Stomach smooth muscle (tissue), 2 donors: Measurements from ENCODE around the gene GALK2.
"Not testable (repeated sequence)": the region's sequence is repeated elsewhere in the genome, so short reads cannot be mapped to it uniquely, and the experiment has no call there.

Experiments used
- H3K27ac ChIP-seq: one replicate; pipeline ENCODE4 v1.7.0; 2013; ENCODE audit warnings: mild to moderate bottlenecking, low read length, inconsistent platforms
- H3K27me3 ChIP-seq, 2 donors: one replicate each; pipeline ENCODE4 v1.7.0; 2013; ENCODE audit warnings: low read length in 2 of 2; ENCODE audit not compliant: insufficient read depth in 2 of 2, control insufficient read depth in 1 of 2
- H3K36me3 ChIP-seq, 2 donors: one replicate each; pipeline ENCODE4 v1.7.0; 2013; ENCODE audit warnings: low read length in 2 of 2; ENCODE audit not compliant: control insufficient read depth in 2 of 2, insufficient read depth in 2 of 2
- H3K4me1 ChIP-seq: one replicate; pipeline ENCODE4 v1.7.0; 2013; ENCODE audit warnings: low read length; ENCODE audit not compliant: control insufficient read depth, insufficient read depth
- H3K4me3 ChIP-seq, 2 donors: one replicate each; pipeline ENCODE4 v1.7.0; 2013; ENCODE audit warnings: low read length in 2 of 2
- H3K9ac ChIP-seq, 2 donors: one replicate each; pipeline ENCODE4 v1.7.0; 2013; ENCODE audit warnings: low read length in 2 of 2, mild to moderate bottlenecking in 1 of 2
- H3K9me3 ChIP-seq, 2 donors: one replicate each; pipeline ENCODE4 v1.7.0; 2013; ENCODE audit warnings: low read length in 2 of 2; ENCODE audit not compliant: control insufficient read depth in 2 of 2
- donor health status: healthy.
- donor health status: Pancreatic carcinoma.

GALK2 gene

GRCh38 chr15:49331951-49332350 is 161.9 kb downstream of the GALK2 start:
- H3K27me3 ChIP-seq = no peaks in the 10 kb centered on the region
- H3K4me3 ChIP-seq = no peak overlapping the region
- no peaks in the 10 kb centered on the region for H3K9me3 ChIP-seq
- H3K36me3 ChIP-seq = no peaks in the 10 kb centered on the region
- H3K9ac ChIP-seq = no peak overlapping the region
- H3K4me1 ChIP-seq = no peaks in the 10 kb centered on the region
- H3K27ac ChIP-seq = no peak overlapping the region

DNA sequence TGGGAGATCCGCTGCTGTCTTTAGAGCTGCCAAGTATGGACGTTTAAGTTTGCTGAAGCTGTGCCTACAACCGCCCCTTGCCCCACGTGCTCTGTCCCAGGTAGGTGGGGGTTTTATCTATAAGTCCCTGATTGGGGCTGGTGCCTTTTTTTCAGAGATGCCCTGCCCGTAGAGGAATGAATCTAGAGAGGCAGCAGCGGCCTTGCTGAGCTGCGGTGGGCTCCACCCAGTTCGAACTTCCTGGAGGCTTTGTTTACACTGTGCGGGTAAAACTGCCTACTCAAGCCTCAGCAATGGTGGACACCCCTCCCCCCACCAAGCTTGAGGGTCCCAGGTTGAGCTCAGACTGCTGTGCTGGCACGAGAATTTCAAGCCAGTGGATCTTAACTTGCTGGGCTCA is 169.6 kb downstream of the GALK2 start:
- Histone ChIP-seq H3K27ac (no peak overlapping the region), H3K4me3 (no peak overlapping the region), H3K9me3 (peaks cover 0 to 3% of the 10 kb centered on the region in 2 donors), H3K4me1 (no peaks in the 10 kb centered on the region), H3K36me3 (no peaks in the 10 kb centered on the region), H3K27me3 (no peaks in the 10 kb centered on the region), H3K9ac (no peak overlapping the region)

DNA sequence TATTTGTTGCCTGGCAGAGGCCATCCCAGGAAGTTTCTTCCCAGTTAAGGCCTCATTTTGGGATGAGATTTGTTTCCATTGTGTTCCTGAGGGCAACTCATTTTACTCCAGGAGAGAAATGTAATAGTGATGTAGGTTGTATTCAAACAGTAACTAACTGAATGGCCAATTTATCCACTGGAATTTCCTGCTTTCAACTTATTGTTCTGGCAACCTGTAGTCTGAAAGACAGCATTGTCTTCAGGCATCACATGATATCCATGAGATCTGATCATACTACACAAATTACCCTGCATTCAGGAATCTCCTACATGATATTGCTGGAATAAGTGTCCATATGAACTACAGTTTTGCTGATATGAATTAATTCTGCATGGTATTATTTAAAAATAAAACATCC is 173.5 kb downstream of the GALK2 start:
- Histone ChIP-seq H3K4me1 (no peaks in the 10 kb centered on the region), H3K27ac (no peak overlapping the region), H3K9ac (no peak overlapping the region), H3K36me3 (no peaks in the 10 kb centered on the region), H3K4me3 (no peak overlapping the region), H3K27me3 (no peaks in the 10 kb centered on the region), H3K9me3 (peaks cover 0 to 3% of the 10 kb centered on the region in 2 donors)

GRCh38 chr15:49354439-49354838 is 184.4 kb downstream of the GALK2 start:
- H3K36me3 ChIP-seq, H3K27ac ChIP-seq, H3K9ac ChIP-seq, H3K9me3 ChIP-seq, H3K4me3 ChIP-seq, H3K27me3 ChIP-seq, H3K4me1 ChIP-seq: not testable (repeated sequence)

- Histone ChIP-seq H3K9me3 (peaks cover 0 to 3% of the 10 kb centered on the region in 2 donors), H3K4me1 (no peaks in the 10 kb centered on the region), H3K27ac (no peak overlapping the region), H3K9ac (no peak overlapping the region), H3K27me3 (no peaks in the 10 kb centered on the region), H3K36me3 (no peaks in the 10 kb centered on the region), H3K4me3 (no peak overlapping the region)
Measured at GRCh38 chr15:49361370-49361769, 191.3 kb downstream of the GALK2 start.

DNA sequence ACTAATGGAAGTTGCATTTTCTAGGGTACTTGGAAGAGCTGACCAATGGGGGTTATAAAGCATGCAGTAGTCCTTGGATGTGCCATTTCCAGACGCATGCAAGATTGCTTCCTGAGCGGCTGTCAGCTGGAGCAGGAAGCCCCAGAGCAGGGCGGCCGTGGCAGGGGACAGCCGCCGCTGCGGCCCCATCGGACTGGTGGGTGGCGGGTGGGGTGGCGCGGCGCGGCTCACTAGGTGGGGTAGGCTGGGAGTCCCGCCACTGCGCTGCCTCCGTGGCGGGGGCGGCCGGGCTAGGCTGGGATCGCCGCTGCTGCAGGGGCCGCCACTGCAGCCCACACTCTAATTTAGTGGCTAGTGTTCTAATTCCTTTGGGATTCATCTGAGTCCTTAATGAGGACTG is 196.4 kb downstream of the GALK2 start:
- Histone ChIP-seq H3K9ac (no peak overlapping the region), H3K9me3 (peaks cover 0 to 3% of the 10 kb centered on the region in 2 donors), H3K27me3 (no peaks in the 10 kb centered on the region), H3K36me3 (no peaks in the 10 kb centered on the region), H3K27ac (no peak overlapping the region), H3K4me3 (no peak overlapping the region), H3K4me1 (no peaks in the 10 kb centered on the region)

DNA sequence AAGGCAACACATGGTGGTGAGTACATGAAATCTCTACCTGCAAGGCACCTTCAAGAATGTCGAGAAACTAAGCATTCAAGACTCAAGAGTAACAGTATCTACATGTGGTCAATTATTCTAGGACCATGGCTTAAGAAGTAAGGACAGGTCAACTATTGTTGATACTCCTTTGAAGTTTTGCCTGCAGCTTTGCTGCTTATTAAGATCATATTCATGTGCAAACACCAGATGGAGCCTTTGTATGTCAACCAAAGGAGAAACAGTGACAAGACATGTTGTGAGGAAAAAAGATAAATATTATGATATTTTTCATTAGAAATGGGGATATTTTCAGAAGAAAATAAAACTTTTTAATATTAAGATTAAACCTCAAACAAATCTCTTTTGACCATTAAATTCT is 200.7 kb downstream of the GALK2 start:
- Histone ChIP-seq H3K4me3 (no peak overlapping the region), H3K9ac (no peak overlapping the region), H3K9me3 (no peaks in the 10 kb centered on the region), H3K4me1 (no peaks in the 10 kb centered on the region), H3K27ac (no peak overlapping the region), H3K27me3 (no peaks in the 10 kb centered on the region), H3K36me3 (no peaks in the 10 kb centered on the region)

DNA sequence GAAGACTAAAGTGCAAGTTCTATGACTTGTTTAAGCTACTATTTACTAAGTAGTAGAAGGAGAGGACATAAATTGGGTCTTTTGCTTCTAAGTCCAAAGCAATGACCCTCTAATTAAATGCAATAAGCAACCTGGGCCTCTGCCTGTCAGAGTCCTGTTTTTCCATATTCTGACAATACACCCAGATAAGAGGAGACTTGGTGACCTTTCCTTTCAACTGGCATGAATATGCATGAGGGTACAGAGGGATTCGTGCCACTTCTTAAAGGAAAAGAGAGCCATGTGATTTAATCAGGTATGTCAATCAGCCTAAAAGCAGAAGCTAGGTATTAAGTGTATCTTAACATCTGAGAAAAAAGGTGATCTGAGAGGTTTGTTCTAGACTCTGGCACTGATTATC is 202.3 kb downstream of the GALK2 start:
- H3K36me3 ChIP-seq = no peaks in the 10 kb centered on the region
- H3K27me3 ChIP-seq = no peaks in the 10 kb centered on the region
- H3K27ac ChIP-seq = no peak overlapping the region
- H3K9me3 ChIP-seq = no peaks in the 10 kb centered on the region
- H3K9ac ChIP-seq = no peak overlapping the region
- no peaks in the 10 kb centered on the region for H3K4me1 ChIP-seq
- no peak overlapping the region for H3K4me3 ChIP-seq

DNA sequence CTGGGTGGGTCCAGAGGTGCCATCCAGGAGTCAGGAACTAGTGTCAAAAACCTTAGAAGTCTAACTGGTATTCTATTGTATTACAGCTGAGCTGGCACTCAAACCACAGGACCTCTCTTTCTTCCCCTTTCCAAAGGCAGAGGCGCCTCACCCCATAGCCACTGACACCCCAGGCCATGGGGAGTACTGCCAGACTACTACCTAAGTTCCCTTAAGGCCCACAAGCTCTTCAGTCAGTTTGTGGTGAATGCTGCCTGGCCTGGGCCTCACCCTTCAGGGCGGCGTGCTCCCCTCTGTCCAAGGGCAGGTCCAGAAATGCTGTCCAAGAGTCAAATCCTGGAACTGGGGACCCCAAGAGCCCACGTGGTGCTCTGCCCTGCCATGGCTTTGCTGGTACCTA is 209.9 kb downstream of the GALK2 start:
- Histone ChIP-seq H3K4me3 (no peak overlapping the region), H3K9me3 (no peaks in the 10 kb centered on the region), H3K9ac (no peak overlapping the region), H3K36me3 (no peaks in the 10 kb centered on the region), H3K27ac (no peak overlapping the region), H3K27me3 (no peaks in the 10 kb centered on the region), H3K4me1 (no peaks in the 10 kb centered on the region)

DNA sequence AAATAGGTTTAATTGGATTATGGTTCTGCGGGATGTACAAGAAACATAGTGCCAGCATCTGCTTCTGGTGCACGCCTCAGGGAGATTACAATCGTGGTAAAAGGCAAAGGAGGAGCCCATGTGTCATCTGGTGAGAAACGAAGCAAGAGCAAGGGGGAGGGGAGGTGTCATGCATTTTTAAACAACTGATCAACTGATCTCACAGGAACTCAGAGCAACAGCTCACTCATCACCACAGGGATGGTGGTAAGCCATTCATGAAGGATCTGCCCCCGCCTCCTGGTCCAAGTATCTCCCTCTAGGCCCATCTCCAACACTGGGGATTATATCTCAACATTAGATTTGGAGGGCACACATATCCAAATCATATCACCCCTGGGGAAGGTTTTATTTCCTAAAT is 210.9 kb downstream of the GALK2 start:
- Histone ChIP-seq H3K36me3 (no peaks in the 10 kb centered on the region), H3K4me3 (no peak overlapping the region), H3K27me3 (no peaks in the 10 kb centered on the region), H3K9ac (no peak overlapping the region), H3K4me1 (no peaks in the 10 kb centered on the region), H3K9me3 (no peaks in the 10 kb centered on the region), H3K27ac (no peak overlapping the region)
